ENCODE results near the gene H2AZ1.
"Not testable (repeated sequence)": the region's sequence is repeated elsewhere in the genome, so short reads cannot be mapped to it uniquely, and the experiment has no call there.

Gene H2AZ1

GRCh38 chr4:99961711-99962110 lies 11.6 kb upstream of the H2AZ1 start:
- TF ChIP-seq, protein P1, sequence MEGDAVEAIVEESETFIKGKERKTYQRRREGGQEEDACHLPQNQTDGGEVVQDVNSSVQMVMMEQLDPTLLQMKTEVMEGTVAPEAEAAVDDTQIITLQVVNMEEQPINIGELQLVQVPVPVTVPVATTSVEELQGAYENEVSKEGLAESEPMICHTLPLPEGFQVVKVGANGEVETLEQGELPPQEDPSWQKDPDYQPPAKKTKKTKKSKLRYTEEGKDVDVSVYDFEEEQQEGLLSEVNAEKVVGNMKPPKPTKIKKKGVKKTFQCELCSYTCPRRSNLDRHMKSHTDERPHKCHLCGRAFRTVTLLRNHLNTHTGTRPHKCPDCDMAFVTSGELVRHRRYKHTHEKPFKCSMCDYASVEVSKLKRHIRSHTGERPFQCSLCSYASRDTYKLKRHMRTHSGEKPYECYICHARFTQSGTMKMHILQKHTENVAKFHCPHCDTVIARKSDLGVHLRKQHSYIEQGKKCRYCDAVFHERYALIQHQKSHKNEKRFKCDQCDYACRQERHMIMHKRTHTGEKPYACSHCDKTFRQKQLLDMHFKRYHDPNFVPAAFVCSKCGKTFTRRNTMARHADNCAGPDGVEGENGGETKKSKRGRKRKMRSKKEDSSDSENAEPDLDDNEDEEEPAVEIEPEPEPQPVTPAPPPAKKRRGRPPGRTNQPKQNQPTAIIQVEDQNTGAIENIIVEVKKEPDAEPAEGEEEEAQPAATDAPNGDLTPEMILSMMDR (conservative IDR thresholded peaks at IDR 0.05; ENCODE audit: control insufficient read depth, insufficient read depth, low read depth, low read length) = no peak
- no peak for DNase-seq (ENCODE audit: low read depth)
- no peak overlapping the region for H3K4me3 ChIP-seq (ENCODE audit: control insufficient read depth, low read depth, low read length)

DNA sequence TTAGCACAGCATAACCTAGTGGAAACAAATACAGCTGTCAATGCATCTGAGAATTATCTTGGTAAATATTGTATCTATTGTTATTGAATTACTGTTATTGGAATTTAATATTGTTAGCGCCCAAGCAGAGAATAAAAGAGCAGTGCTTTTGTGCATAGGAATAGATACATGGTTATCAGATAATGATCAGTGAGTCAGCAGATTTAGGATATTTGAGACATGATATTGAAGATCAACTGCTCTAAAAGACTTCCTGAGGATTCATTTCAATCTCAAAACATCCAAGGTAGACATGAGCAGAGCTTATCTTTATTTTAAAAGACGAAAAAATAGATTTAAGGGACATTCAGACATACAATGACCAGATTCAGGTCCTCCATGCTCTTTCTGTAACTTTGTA lies 10.6 kb upstream of the H2AZ1 start:
- DNase-seq (ENCODE audit: low read depth) = no peak
- TF ChIP-seq, protein P1 (conservative IDR thresholded peaks at IDR 0.05; ENCODE audit: control insufficient read depth, insufficient read depth, low read depth, low read length) = no peak
- H3K4me3 ChIP-seq (ENCODE audit: control insufficient read depth, low read depth, low read length) = no peak overlapping the region

- DNase-seq (ENCODE audit: low read depth); H3K4me3 ChIP-seq (ENCODE audit: control insufficient read depth, low read depth, low read length): not testable (repeated sequence)
Measured at GRCh38 chr4:99958207-99958606, 8.1 kb upstream of the H2AZ1 start.

DNA sequence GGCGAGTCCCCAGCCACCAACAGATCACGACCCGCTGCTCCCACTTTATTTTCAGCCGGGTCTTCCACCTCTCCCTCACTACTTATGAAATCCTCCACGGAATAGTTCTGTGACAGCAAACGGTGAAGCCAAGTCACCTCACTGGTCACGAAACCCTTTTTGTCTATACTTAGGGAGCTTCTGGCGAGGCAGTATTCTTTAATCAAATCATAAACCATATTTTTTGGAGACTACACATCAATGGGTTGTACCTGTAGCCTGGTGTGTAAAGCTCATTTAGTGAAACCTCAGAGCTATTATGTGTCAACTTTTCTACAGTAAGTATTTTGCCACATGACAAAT lies 809 bp upstream of the H2AZ1 start:
- TF ChIP-seq, protein P1 (conservative IDR thresholded peaks at IDR 0.05; ENCODE audit: control insufficient read depth, insufficient read depth, low read depth, low read length) = no peak
- peak overlapping the region; percentile 93 for H3K4me3 ChIP-seq (ENCODE audit: control insufficient read depth, low read depth, low read length)
- no peak for DNase-seq (ENCODE audit: low read depth)

GRCh38 chr4:99949034-99949998 lies 759 bp downstream of the H2AZ1 start:
- TF ChIP-seq, protein P1 (conservative IDR thresholded peaks at IDR 0.05; ENCODE audit: control insufficient read depth, insufficient read depth, low read depth, low read length) = peak; percentile 94
- peak overlapping the region; percentile 93 for H3K4me3 ChIP-seq (ENCODE audit: control insufficient read depth, low read depth, low read length)
- DNase-seq (ENCODE audit: low read depth) = peak; percentile 95

DNA sequence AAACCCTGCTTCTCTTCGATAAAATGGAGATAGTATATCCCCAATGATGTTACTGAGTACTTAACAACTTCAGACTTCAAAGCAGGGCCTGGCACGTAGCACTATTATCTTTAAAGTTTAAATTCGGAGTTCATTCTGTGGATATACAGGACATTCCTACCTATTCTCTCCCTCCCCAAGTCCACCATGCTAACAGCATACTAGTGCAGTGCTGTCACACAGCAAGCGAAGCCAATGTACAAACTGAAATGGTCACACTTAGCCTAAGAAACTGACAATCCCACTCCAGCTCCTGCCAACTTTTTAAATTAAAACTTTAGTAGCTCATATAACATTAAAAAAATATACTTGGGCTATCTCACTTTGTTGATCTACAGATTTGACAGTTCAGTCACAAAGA lies 2.5 kb downstream of the H2AZ1 start:
- H3K4me3 ChIP-seq (ENCODE audit: control insufficient read depth, low read depth, low read length) = no peak overlapping the region
- TF ChIP-seq, protein P1 (conservative IDR thresholded peaks at IDR 0.05; ENCODE audit: control insufficient read depth, insufficient read depth, low read depth, low read length) = no peak
- no peak for DNase-seq (ENCODE audit: low read depth)

- H3K4me3 ChIP-seq (ENCODE audit: control insufficient read depth, low read depth, low read length) = peak overlapping the region; percentile 53
- no peak for DNase-seq (ENCODE audit: low read depth)
- TF ChIP-seq, protein P1 (conservative IDR thresholded peaks at IDR 0.05; ENCODE audit: control insufficient read depth, insufficient read depth, low read depth, low read length) = no peak
Measured at GRCh38 chr4:99947190-99947578, 2.9 kb downstream of the H2AZ1 start.

Data from fibroblast of mammary gland (primary cell).